GM12878 (cell line): ENCODE data around the gene ATP2B1. TPM values are rescaled to one million over a fixed set of nuclear protein-coding genes. Genes with fewer than 3 reads are reported as not detected.

Experiments
- CREM ChIP-seq: IDR thresholded peaks from 2 replicates; pipeline ENCODE4 v1.6.1; 2014; ENCODE audit warnings: antibody characterized with exemption, low read depth
- NFXL1 ChIP-seq: fragments of 450-650 bp; IDR thresholded peaks from 2 replicates; pipeline ENCODE4 v1.6.1; 2017; ENCODE audit warnings: antibody characterized with exemption, mild to moderate bottlenecking, borderline replicate concordance
- PML ChIP-seq: IDR thresholded peaks from 2 replicates; pipeline ENCODE4 v1.6.1; 2012; ENCODE audit warnings: low read length, inconsistent platforms
- POLR2AphosphoS5 ChIP-seq: IDR thresholded peaks from 2 replicates; pipeline ENCODE4 v1.6.1; 2011; ENCODE audit warnings: mild to moderate bottlenecking, low read length, inconsistent platforms
- SMAD1 ChIP-seq: fragments of 450-650 bp; IDR thresholded peaks from 2 replicates; pipeline ENCODE4 v1.6.1; 2018; ENCODE audit warnings: mild to moderate bottlenecking, low read depth; ENCODE audit not compliant: partially characterized antibody
- SMC3 ChIP-seq: IDR thresholded peaks from 2 replicates; pipeline ENCODE4 v1.6.1; 2011; ENCODE audit warnings: low read length, improper control_type of control experiment, borderline replicate concordance
- SREBF2 ChIP-seq: IDR thresholded peaks from 2 replicates; pipeline ENCODE4 v1.6.1; 2012; ENCODE audit warnings: mild to moderate bottlenecking, low read length
- TCF7 ChIP-seq: IDR thresholded peaks from 2 replicates; pipeline ENCODE4 v1.6.1; 2014; ENCODE audit warnings: antibody characterized with exemption, borderline replicate concordance
- ZNF24 ChIP-seq: fragments of 450-650 bp; IDR thresholded peaks from 2 replicates; pipeline ENCODE4 v1.6.1; 2017; ENCODE audit warnings: antibody characterized with exemption, mild to moderate bottlenecking
- ZNF274 ChIP-seq: IDR thresholded peaks from one replicate; pipeline ENCODE4 v1.8.0; 2011; ENCODE audit not compliant: insufficient read length, insufficient read depth
- polyA plus RNA-seq, 11 experiments: library from polyadenylated mRNA; depleted of rRNA in 4 of 11; unstranded in 6 of 11; stranded (reverse) in 5 of 11; fragments of >200 nt; fragmentation: Nextera tagmentation in 4 of 11; fragmentation: Illumina TruSeq in 1 of 11; extraction: Ambion mirVana in 4 of 11; extraction: Trizol in 1 of 11; gene quantifications; 1 replicate in 1 of 11; 2 replicates in 10 of 11; pipeline versions ENCODE4 v1.2.1 to v1.2.3, GENCODE V29; 2011 to 2016; ENCODE audit warnings: inconsistent platforms in 2 of 11, missing spikeins in 2 of 11, low read depth in 1 of 11
- total RNA-seq, 4 experiments: library from RNA; depleted of rRNA in 3 of 4; stranded (reverse); fragments of >200 nt in 3 of 4; fragmentation: Illumina TruSeq in 1 of 4; extraction: Trizol in 1 of 4; gene quantifications; 2 replicates each; pipeline versions ENCODE4 v1.2.1 to v1.2.3, GENCODE V29; 2013 to 2021
- TF ChIP-seq, protein P1 (sequence below): fragments of 450-650 bp; formaldehyde crosslinking; IDR thresholded peaks from 2 replicates; pipeline ENCODE4 v1.5.0; 2022; ENCODE audit warnings: mild to moderate bottlenecking, missing genetic modification characterization
- TF ChIP-seq, protein P2 (sequence below): fragments of 450-650 bp; IDR thresholded peaks from 2 replicates; pipeline ENCODE4 v1.6.1; 2017; ENCODE audit warnings: mild to moderate bottlenecking, low read depth, inconsistent platforms; ENCODE audit not compliant: poor library complexity, severe bottlenecking
- TF ChIP-seq, protein P3 (sequence below): fragments of 450-650 bp; IDR thresholded peaks from 2 replicates; pipeline ENCODE4 v1.6.1; 2018; ENCODE audit warnings: mild to moderate bottlenecking, low read depth, moderate library complexity; ENCODE audit not compliant: partially characterized antibody

Gene ATP2B1
- total and polyA plus RNA-seq, 10 of the 15 experiments (the other 5 are each of a cell fraction or from before 2014, with no cell fraction given), result 15.9 to 67.8 (median 48.5) TPM

DNA sequence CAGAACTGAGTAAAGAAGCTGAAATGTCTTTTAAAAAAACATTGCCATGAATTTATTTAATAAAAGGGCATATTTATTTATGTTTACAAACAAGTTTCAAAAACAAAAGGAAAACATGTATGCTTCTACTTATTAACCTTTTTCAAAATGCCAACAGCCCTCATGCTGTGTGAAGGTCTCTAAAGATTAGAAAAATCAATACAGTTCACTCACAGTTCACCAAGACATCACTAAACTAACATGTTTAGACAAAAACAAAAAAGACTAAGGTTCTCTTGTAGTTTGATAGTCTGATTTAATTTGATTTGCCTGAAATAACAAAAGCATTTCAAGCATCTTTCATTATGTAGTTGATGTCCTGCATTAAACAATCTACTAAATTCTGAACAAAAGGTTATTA is 118.9 kb downstream of the ATP2B1 start (continued):
- TF ChIP-seq, protein P1, sequence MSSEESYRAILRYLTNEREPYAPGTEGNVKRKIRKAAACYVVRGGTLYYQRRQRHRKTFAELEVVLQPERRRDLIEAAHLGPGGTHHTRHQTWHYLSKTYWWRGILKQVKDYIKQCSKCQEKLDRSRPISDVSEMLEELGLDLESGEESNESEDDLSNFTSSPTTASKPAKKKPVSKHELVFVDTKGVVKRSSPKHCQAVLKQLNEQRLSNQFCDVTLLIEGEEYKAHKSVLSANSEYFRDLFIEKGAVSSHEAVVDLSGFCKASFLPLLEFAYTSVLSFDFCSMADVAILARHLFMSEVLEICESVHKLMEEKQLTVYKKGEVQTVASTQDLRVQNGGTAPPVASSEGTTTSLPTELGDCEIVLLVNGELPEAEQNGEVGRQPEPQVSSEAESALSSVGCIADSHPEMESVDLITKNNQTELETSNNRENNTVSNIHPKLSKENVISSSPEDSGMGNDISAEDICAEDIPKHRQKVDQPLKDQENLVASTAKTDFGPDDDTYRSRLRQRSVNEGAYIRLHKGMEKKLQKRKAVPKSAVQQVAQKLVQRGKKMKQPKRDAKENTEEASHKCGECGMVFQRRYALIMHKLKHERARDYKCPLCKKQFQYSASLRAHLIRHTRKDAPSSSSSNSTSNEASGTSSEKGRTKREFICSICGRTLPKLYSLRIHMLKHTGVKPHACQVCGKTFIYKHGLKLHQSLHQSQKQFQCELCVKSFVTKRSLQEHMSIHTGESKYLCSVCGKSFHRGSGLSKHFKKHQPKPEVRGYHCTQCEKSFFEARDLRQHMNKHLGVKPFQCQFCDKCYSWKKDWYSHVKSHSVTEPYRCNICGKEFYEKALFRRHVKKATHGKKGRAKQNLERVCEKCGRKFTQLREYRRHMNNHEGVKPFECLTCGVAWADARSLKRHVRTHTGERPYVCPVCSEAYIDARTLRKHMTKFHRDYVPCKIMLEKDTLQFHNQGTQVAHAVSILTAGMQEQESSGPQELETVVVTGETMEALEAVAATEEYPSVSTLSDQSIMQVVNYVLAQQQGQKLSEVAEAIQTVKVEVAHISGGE (CRISPR knock-in tag), result no peak
- TF ChIP-seq ZNF24 (no peak), SMAD1 (no peak), PML (no peak), SMC3 (no peak), CREM (no peak), NFXL1 (no peak), ZNF274 (no peak), POLR2AphosphoS5 (no peak), SREBF2 (no peak), TCF7 (no peak)
- TF ChIP-seq, protein P2, sequence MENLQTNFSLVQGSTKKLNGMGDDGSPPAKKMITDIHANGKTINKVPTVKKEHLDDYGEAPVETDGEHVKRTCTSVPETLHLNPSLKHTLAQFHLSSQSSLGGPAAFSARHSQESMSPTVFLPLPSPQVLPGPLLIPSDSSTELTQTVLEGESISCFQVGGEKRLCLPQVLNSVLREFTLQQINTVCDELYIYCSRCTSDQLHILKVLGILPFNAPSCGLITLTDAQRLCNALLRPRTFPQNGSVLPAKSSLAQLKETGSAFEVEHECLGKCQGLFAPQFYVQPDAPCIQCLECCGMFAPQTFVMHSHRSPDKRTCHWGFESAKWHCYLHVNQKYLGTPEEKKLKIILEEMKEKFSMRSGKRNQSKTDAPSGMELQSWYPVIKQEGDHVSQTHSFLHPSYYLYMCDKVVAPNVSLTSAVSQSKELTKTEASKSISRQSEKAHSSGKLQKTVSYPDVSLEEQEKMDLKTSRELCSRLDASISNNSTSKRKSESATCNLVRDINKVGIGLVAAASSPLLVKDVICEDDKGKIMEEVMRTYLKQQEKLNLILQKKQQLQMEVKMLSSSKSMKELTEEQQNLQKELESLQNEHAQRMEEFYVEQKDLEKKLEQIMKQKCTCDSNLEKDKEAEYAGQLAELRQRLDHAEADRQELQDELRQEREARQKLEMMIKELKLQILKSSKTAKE, result no peak
- TF ChIP-seq, protein P3, sequence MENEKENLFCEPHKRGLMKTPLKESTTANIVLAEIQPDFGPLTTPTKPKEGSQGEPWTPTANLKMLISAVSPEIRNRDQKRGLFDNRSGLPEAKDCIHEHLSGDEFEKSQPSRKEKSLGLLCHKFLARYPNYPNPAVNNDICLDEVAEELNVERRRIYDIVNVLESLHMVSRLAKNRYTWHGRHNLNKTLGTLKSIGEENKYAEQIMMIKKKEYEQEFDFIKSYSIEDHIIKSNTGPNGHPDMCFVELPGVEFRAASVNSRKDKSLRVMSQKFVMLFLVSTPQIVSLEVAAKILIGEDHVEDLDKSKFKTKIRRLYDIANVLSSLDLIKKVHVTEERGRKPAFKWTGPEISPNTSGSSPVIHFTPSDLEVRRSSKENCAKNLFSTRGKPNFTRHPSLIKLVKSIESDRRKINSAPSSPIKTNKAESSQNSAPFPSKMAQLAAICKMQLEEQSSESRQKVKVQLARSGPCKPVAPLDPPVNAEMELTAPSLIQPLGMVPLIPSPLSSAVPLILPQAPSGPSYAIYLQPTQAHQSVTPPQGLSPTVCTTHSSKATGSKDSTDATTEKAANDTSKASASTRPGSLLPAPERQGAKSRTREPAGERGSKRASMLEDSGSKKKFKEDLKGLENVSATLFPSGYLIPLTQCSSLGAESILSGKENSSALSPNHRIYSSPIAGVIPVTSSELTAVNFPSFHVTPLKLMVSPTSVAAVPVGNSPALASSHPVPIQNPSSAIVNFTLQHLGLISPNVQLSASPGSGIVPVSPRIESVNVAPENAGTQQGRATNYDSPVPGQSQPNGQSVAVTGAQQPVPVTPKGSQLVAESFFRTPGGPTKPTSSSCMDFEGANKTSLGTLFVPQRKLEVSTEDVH, result no peak
